Measurements from ENCODE around the gene TMEM132A. TPM values are rescaled to one million over a fixed set of nuclear protein-coding genes. Genes with fewer than 3 reads are reported as not detected.

The TMEM132A gene
- total RNA-seq, 6 experiments from 2014 or later = 23.8 to 32.2 (median 26.9) TPM

DNA sequence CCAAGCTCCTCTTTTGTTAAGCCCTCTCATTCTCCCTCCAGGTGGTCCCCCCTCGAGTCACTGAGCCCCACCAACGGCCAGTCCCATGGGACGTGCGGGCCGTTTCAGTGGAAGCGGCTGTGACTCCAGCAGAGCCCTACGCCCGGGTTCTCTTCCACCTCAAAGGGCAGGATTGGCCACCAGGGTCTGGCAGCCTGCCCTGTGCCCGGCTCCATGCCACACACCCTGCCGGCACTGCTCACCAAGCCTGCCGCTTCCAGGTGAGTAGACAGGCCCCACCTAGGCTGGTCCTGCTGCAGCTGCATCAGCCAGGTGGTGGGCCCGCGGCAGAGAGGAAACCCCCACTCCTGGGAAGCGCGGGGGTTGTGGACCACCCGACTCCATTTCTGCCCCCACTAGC is 3.3 kb downstream of the TMEM132A start:
- H3K27ac Mint-ChIP-seq = no peak overlapping the region
- H3K9me3 Mint-ChIP-seq = no peaks in the 10 kb centered on the region
- no peak overlapping the region for H3K4me3 Mint-ChIP-seq
- TF ChIP-seq, protein P1, sequence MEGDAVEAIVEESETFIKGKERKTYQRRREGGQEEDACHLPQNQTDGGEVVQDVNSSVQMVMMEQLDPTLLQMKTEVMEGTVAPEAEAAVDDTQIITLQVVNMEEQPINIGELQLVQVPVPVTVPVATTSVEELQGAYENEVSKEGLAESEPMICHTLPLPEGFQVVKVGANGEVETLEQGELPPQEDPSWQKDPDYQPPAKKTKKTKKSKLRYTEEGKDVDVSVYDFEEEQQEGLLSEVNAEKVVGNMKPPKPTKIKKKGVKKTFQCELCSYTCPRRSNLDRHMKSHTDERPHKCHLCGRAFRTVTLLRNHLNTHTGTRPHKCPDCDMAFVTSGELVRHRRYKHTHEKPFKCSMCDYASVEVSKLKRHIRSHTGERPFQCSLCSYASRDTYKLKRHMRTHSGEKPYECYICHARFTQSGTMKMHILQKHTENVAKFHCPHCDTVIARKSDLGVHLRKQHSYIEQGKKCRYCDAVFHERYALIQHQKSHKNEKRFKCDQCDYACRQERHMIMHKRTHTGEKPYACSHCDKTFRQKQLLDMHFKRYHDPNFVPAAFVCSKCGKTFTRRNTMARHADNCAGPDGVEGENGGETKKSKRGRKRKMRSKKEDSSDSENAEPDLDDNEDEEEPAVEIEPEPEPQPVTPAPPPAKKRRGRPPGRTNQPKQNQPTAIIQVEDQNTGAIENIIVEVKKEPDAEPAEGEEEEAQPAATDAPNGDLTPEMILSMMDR (IDR thresholded peaks at IDR 0.05) = no peak
- no peak for DNase-seq
- no peaks in the 10 kb centered on the region for H3K27me3 Mint-ChIP-seq (ENCODE audit: insufficient read depth)
- peaks cover 13% of the 10 kb centered on the region for H3K4me1 Mint-ChIP-seq (ENCODE audit: low read depth)
- H3K36me3 Mint-ChIP-seq (ENCODE audit: low read depth) = 0 out of 2 replicates have a peak, but pooled peaks cover under 1% of the 10 kb centered on the region

DNA sequence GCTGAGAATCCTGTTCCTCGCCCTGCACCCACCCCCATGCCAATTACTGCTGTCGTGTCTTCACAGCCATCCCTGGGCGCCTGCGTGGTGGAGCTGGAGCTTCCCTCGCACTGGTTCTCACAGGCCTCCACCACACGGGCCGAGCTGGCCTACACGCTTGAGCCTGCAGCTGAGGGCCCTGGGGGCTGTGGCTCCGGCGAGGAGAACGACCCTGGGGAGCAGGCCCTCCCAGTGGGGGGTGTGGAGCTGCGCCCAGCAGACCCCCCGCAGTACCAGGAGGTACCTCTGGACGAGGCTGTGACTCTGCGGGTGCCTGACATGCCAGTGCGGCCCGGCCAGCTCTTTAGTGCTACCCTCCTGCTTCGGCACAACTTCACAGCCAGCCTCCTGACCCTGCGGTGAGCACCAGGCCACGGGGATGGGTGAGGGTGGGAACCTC is 4.3 kb downstream of the TMEM132A start:
- H3K4me3 Mint-ChIP-seq = no peak overlapping the region
- H3K27ac Mint-ChIP-seq = no peak overlapping the region
- no peaks in the 10 kb centered on the region for H3K27me3 Mint-ChIP-seq (ENCODE audit: insufficient read depth)
- no peaks in the 10 kb centered on the region for H3K9me3 Mint-ChIP-seq
- no peak for DNase-seq
- TF ChIP-seq, protein P1 (IDR thresholded peaks at IDR 0.05) = no peak
- H3K4me1 Mint-ChIP-seq (ENCODE audit: low read depth) = peaks cover 13% of the 10 kb centered on the region
- H3K36me3 Mint-ChIP-seq (ENCODE audit: low read depth) = no peaks in the 10 kb centered on the region

DNA sequence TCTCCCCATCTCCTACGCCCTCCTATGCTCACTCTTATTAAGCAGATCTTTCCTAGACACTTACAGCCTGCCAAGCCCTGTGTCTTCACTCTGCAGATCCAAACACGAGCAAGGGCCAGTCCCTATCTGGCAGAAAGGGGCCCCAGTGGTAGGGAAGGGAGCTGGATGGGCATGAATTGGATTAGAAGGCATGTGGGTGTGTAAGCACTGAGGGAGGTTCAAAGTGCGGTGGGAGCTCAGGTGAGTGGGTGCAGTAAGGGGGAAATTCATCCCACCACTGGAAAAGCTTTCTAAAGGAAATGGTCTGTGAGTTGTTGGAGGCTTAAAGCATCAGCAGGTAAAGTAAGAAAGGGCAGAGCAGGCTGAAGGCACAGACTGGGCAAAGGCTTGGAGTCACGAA is 5.5 kb downstream of the TMEM132A start:
- H3K4me1 Mint-ChIP-seq (ENCODE audit: low read depth) = peaks cover 13% of the 10 kb centered on the region
- TF ChIP-seq, protein P1 (IDR thresholded peaks at IDR 0.05) = no peak
- no peak for DNase-seq

DNA sequence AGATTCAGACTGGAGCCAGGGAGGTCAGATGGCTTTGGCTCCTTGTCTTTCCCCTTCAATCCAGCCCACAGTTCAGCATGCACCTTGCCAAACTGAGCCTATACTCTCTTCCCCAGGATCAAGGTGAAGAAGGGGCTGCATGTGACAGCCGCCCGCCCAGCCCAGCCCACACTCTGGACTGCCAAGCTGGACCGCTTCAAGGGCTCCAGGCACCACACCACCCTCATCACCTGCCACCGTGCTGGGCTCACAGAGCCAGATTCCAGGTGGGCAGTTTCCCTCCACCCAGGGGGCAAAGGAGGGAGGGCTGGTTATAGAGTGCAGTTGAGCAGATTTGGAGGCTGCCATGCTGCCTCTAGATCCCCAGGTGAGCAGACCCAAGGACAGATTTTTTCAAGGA is 6.1 kb downstream of the TMEM132A start:
- no peak overlapping the region for H3K27ac Mint-ChIP-seq
- H3K27me3 Mint-ChIP-seq (ENCODE audit: insufficient read depth) = no peaks in the 10 kb centered on the region
- no peak for DNase-seq
- H3K36me3 Mint-ChIP-seq (ENCODE audit: low read depth) = no peaks in the 10 kb centered on the region
- H3K4me1 Mint-ChIP-seq (ENCODE audit: low read depth) = peaks cover 8% of the 10 kb centered on the region
- H3K9me3 Mint-ChIP-seq = no peaks in the 10 kb centered on the region
- TF ChIP-seq, protein P1 (IDR thresholded peaks at IDR 0.05) = no peak
- no peak overlapping the region for H3K4me3 Mint-ChIP-seq

More for the DNA sequence above, 5.5 kb downstream of the TMEM132A start:
- no peaks in the 10 kb centered on the region for H3K9me3 Mint-ChIP-seq
- H3K36me3 Mint-ChIP-seq (ENCODE audit: low read depth) = no peaks in the 10 kb centered on the region
- no peak overlapping the region for H3K27ac Mint-ChIP-seq
- no peaks in the 10 kb centered on the region for H3K27me3 Mint-ChIP-seq (ENCODE audit: insufficient read depth)
- H3K4me3 Mint-ChIP-seq = no peak overlapping the region

DNA sequence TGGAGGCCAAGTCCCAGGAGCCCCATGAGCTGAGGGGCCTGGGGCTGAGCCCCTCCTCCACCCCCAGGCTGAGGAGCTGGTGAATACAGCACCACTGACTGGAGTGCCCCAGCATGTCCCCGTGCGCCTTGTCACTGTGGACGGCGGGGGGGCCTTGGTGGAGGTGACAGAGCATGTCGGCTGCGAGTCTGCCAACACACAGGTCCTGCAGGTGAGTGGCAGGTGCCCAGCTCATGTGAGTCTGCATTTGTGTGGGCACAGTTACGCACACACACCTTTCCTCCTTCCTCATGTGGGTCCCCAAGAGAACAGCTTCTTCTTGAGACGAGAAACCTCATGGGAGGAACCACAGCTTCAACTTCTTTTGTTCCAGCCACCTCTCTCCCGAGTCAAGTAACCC is 7.7 kb downstream of the TMEM132A start:
- H3K27ac Mint-ChIP-seq = no peak overlapping the region
- no peak overlapping the region for H3K4me3 Mint-ChIP-seq
- no peaks in the 10 kb centered on the region for H3K27me3 Mint-ChIP-seq (ENCODE audit: insufficient read depth)
- no peak for DNase-seq
- no peaks in the 10 kb centered on the region for H3K4me1 Mint-ChIP-seq (ENCODE audit: low read depth)
- TF ChIP-seq, protein P1 (IDR thresholded peaks at IDR 0.05) = no peak
- H3K36me3 Mint-ChIP-seq (ENCODE audit: low read depth) = no peaks in the 10 kb centered on the region
- H3K9me3 Mint-ChIP-seq = no peaks in the 10 kb centered on the region

Data from HFFc6 (cell line).